Endodermal cell (in vitro differentiated cells): ENCODE results near the gene LRRC3C. TPM values are rescaled to one million over a fixed set of nuclear protein-coding genes. Genes with fewer than 3 reads are reported as not detected.
"Not testable (repeated sequence)": the region's sequence is repeated elsewhere in the genome, so short reads cannot be mapped to it uniquely, and the experiment has no call there.

ENCODE experiments used
- DNase-seq: peaks from one replicate; pipeline ENCODE4 v3.0.0-alpha.2; 2017
- H3K27ac ChIP-seq: 2 replicates; pipeline ENCODE4 v1.5.1; 2013; ENCODE audit warnings: mild to moderate bottlenecking, low read depth, low read length, moderate library complexity
- H3K27me3 ChIP-seq: 2 replicates; pipeline ENCODE4 v1.6.1; 2013; ENCODE audit warnings: mild to moderate bottlenecking, low read length, moderate library complexity; ENCODE audit not compliant: insufficient read depth, control insufficient read depth, poor library complexity, severe bottlenecking
- H3K36me3 ChIP-seq: 2 replicates; pipeline ENCODE4 v1.7.0; 2013; ENCODE audit warnings: mild to moderate bottlenecking, low read length, moderate library complexity; ENCODE audit not compliant: control insufficient read depth, insufficient read depth
- H3K4me1 ChIP-seq: one replicate; pipeline ENCODE4 v1.7.0; 2013; ENCODE audit warnings: low read length; ENCODE audit not compliant: control insufficient read depth, insufficient read depth
- H3K4me3 ChIP-seq: 2 replicates; pipeline ENCODE4 v1.5.1; 2013; ENCODE audit warnings: mild to moderate bottlenecking, low read length, moderate library complexity
- H3K9ac ChIP-seq: 2 replicates; pipeline ENCODE4 v1.6.1; 2013; ENCODE audit warnings: mild to moderate bottlenecking, low read length, moderate library complexity; ENCODE audit not compliant: poor library complexity, severe bottlenecking; ENCODE audit errors: extremely low read depth
- H3K9me3 ChIP-seq: 2 replicates; pipeline ENCODE4 v1.6.1; 2013; ENCODE audit warnings: mild to moderate bottlenecking, low read length, moderate library complexity; ENCODE audit not compliant: control insufficient read depth
- H3K27ac Mint-ChIP-seq: 2 replicates; pipeline ENCODE4 v1.8.0; 2020; ENCODE audit warnings: mixed read lengths
- H3K27me3 Mint-ChIP-seq: 2 replicates; pipeline ENCODE4 v1.8.0; 2021; ENCODE audit warnings: mild to moderate bottlenecking, mixed read lengths; ENCODE audit not compliant: insufficient read depth
- H3K36me3 Mint-ChIP-seq: 2 replicates; pipeline ENCODE4 v1.8.0; 2020; ENCODE audit warnings: low read depth, mixed read lengths
- H3K4me1 Mint-ChIP-seq: 2 replicates; pipeline ENCODE4 v1.8.0; 2020; ENCODE audit warnings: mixed read lengths
- H3K4me3 Mint-ChIP-seq: 2 replicates; pipeline ENCODE4 v1.8.0; 2020; ENCODE audit warnings: mild to moderate bottlenecking, moderate library complexity, mixed read lengths
- H3K9me3 Mint-ChIP-seq: 2 replicates; pipeline ENCODE4 v1.8.0; 2020; ENCODE audit warnings: mild to moderate bottlenecking, mixed read lengths
- WGBS, 2 experiments: methylation state at CpG; one replicate each; pipeline versions ENCODE4 v1.1.5 to v1.1.7; 2013; ENCODE audit warnings: missing lambda C conversion rate in 2 of 2, mixed read lengths in 1 of 2; ENCODE audit not compliant: insufficient coverage in 1 of 2, insufficient read length in 1 of 2; 5-methylcytosine and 5-hydroxymethylcytosine counted together
- total RNA-seq, 2 donors: library from RNA; stranded (reverse); fragmentation: NEBNext Ultra II Directional in 1 of 2; extraction: Animal tissue kit (Norgen Biotek cat#: 25700) in 1 of 2; gene quantifications; 2 replicates in 1 of 2; 3 replicates in 1 of 2; pipeline ENCODE4 v1.2.1, GENCODE V29; 2021
- TF ChIP-seq, protein P1 (sequence below): fragments of 200-600 bp; sonication (generic); conservative IDR thresholded peaks from 2 replicates; pipeline ENCODE4 v1.5.0; 2021; ENCODE audit warnings: antibody characterized with exemption, mild to moderate bottlenecking

LRRC3C gene
- total RNA-seq, 2 donors from 2014 or later = not detected

- H3K27ac Mint-ChIP-seq = no peak overlapping the region
- H3K4me1 Mint-ChIP-seq = peaks cover 6% of the 10 kb centered on the region
- DNase-seq = no peak
- Histone ChIP-seq H3K27me3 (no peaks in the 10 kb centered on the region), H3K36me3 (no peaks in the 10 kb centered on the region), H3K9me3 (no peaks in the 10 kb centered on the region), H3K4me3 (no peak overlapping the region), H3K9ac (no peak overlapping the region), H3K4me1 (peaks cover 5% of the 10 kb centered on the region), H3K27ac (no peak overlapping the region)
- no peak overlapping the region for H3K4me3 Mint-ChIP-seq
- TF ChIP-seq, protein P1, sequence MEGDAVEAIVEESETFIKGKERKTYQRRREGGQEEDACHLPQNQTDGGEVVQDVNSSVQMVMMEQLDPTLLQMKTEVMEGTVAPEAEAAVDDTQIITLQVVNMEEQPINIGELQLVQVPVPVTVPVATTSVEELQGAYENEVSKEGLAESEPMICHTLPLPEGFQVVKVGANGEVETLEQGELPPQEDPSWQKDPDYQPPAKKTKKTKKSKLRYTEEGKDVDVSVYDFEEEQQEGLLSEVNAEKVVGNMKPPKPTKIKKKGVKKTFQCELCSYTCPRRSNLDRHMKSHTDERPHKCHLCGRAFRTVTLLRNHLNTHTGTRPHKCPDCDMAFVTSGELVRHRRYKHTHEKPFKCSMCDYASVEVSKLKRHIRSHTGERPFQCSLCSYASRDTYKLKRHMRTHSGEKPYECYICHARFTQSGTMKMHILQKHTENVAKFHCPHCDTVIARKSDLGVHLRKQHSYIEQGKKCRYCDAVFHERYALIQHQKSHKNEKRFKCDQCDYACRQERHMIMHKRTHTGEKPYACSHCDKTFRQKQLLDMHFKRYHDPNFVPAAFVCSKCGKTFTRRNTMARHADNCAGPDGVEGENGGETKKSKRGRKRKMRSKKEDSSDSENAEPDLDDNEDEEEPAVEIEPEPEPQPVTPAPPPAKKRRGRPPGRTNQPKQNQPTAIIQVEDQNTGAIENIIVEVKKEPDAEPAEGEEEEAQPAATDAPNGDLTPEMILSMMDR = no peak
- no peaks in the 10 kb centered on the region for H3K9me3 Mint-ChIP-seq
- H3K27me3 Mint-ChIP-seq = peaks cover 2% of the 10 kb centered on the region
- peaks cover 6% of the 10 kb centered on the region for H3K36me3 Mint-ChIP-seq
Observed at GRCh38 chr17:39899215-39899614, 28.3 kb upstream of the LRRC3C start.

DNA sequence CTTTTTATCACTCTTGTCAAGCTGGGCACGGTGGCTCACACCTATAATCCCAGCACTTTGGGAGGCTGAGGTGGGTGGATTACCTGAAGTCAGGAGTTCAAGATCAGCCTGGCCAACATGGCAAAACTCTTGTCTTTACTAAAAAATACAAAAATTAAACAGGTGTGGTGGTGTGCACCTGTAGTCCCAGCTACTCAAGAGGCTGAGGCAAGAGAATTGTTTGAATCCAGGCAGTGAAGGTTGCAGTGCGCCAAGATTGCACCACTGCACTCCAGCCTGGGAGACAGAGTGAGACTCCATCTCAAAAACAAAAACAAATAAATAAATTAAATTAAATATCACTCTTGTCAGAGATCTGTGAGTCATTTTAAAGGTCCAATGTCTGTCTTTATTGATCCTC lies 25.5 kb upstream of the LRRC3C start:
- H3K9me3 ChIP-seq, H3K36me3 ChIP-seq, H3K4me1 Mint-ChIP-seq, H3K9ac ChIP-seq, H3K4me3 Mint-ChIP-seq, H3K4me1 ChIP-seq, H3K27ac Mint-ChIP-seq, H3K27ac ChIP-seq, H3K4me3 ChIP-seq, H3K9me3 Mint-ChIP-seq, H3K27me3 Mint-ChIP-seq, DNase-seq, H3K27me3 ChIP-seq: not testable (repeated sequence)
- H3K36me3 Mint-ChIP-seq = peaks cover 12% of the 10 kb centered on the region
- 85 to 100% methylated on average over 1 to 2 of the region's 2 CpGs for WGBS, 2 experiments

DNA sequence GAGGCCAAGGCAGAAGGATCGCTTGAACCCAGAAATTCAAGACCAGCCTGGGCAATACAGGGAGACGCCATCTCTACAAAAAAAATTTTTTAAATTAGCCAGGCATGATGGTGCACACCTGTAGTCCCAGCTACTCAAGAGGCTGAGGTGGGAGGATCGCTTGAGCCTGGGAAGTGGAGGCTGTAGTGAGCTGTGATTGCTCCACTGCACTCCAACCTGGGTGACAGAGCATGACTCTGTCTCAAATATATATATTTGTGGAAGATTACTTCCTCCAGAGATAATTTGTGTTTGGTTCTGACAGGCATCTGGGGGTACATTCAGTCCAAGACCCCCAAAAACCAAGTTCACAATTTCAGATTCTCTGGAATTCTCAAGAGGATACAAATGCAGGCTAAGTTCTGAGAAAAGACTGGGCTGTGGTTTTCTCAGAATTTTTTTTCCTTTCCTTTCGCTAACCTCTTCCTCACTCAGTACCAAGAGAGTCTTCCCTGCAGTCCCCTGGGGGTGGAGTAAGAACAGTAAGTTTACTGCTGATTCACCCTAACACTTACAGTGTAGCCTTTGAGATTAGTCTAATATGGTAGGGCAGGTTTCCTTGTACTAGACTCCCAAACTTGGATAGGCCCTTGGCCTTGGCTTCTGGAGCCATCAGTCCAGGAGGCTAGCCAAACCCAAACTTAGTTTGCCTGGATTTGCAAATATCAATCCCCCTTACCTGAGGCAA lies 24.2 kb upstream of the LRRC3C start:
- peaks cover 17% of the 10 kb centered on the region for H3K36me3 Mint-ChIP-seq
- Histone ChIP-seq H3K27me3 (no peaks in the 10 kb centered on the region), H3K27ac (no peak overlapping the region), H3K4me3 (no peak overlapping the region), H3K36me3 (no peaks in the 10 kb centered on the region), H3K4me1 (no peaks in the 10 kb centered on the region), H3K9me3 (no peaks in the 10 kb centered on the region), H3K9ac (no peak overlapping the region)
- peaks cover 2% of the 10 kb centered on the region for H3K27me3 Mint-ChIP-seq
- no peak for DNase-seq
- H3K4me1 Mint-ChIP-seq = no peaks in the 10 kb centered on the region
- H3K27ac Mint-ChIP-seq = no peak overlapping the region
- TF ChIP-seq, protein P1 = no peak
- 90 to 100% methylated on average over 2 to 4 of the region's 4 CpGs for WGBS, 2 experiments
- no peak overlapping the region for H3K4me3 Mint-ChIP-seq
- no peaks in the 10 kb centered on the region for H3K9me3 Mint-ChIP-seq

DNA sequence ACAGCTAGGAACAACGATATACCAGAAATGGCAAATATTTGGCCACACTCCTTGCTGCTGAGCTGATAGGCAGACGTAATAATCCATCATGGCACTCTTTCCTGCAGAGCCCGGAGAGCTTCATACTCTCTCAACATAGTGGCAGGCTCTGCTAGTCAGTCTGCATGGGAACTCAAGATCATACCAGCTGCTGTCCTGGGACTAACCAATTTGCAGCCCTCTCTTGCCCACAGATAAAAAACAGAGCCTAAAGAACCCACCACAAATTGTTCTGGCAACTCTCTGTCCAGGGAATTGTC lies 22.6 kb upstream of the LRRC3C start:
- Histone ChIP-seq H3K4me1 (no peaks in the 10 kb centered on the region), H3K36me3 (peaks cover 11% of the 10 kb centered on the region), H3K27me3 (no peaks in the 10 kb centered on the region), H3K9me3 (no peaks in the 10 kb centered on the region), H3K27ac (no peak overlapping the region), H3K9ac (no peak overlapping the region), H3K4me3 (no peak overlapping the region)
- H3K4me3 Mint-ChIP-seq = no peak overlapping the region
- H3K9me3 Mint-ChIP-seq = no peaks in the 10 kb centered on the region
- H3K27me3 Mint-ChIP-seq = no peaks in the 10 kb centered on the region
- WGBS, 2 experiments = 91 to 94% methylated on average over 3 of the region's 3 CpGs
- TF ChIP-seq, protein P1 = no peak
- peaks cover 25% of the 10 kb centered on the region for H3K36me3 Mint-ChIP-seq
- no peak overlapping the region for H3K27ac Mint-ChIP-seq
- no peaks in the 10 kb centered on the region for H3K4me1 Mint-ChIP-seq
- no peak for DNase-seq
